T-cell (primary cell): ENCODE results near the gene ARHGAP22. TPM values are rescaled to one million over a fixed set of nuclear protein-coding genes. Genes with fewer than 3 reads are reported as not detected.

Source experiments
- ATAC-seq, 4 experiments: fragments of 200-7000 bp in 3 of 4; fragments of 150-1000 bp in 1 of 4; cut with Tn5 transposase; replicated peaks in 1 of 4; 1 replicate in 3 of 4; 2 replicates in 1 of 4; pipeline ENCODE4 v1.10.0; 2021; ENCODE audit warnings: moderate library complexity in 3 of 4, mild to moderate bottlenecking in 2 of 4, moderate number of reproducible peaks in 1 of 4
- CTCF ChIA-PET, 2 donors: fragments of 300-600 bp; sonication (Branson Sonifier 250); formaldehyde crosslinking; loops; one replicate each; lab custom pipeline; 2022; ENCODE audit warnings: antibody characterized with exemption in 2 of 2; lab: Charles Lee
- POLR2A ChIA-PET, 2 donors: fragments of 300-600 bp; sonication (Branson Sonifier 250); formaldehyde crosslinking; loops; one replicate each; lab custom pipeline; 2022; ENCODE audit warnings: antibody characterized with exemption in 2 of 2; lab: Charles Lee
- DNase-seq, 35 experiments: peaks; one replicate each; pipeline versions ENCODE4 v3.0.0 to v3.0.0-alpha.2; 2013 to 2023
- H3K27ac ChIP-seq: one replicate; pipeline ENCODE4 v1.5.1; 2013; ENCODE audit warnings: low read length
- H3K27me3 ChIP-seq, 2 experiments: replicated peaks in 1 of 2; 1 replicate in 1 of 2; 2 replicates in 1 of 2; pipeline versions ENCODE4 v1.6.1 to v1.7.0; 2013; ENCODE audit warnings: low read length in 1 of 2, mixed read lengths in 1 of 2; ENCODE audit not compliant: control insufficient read depth in 2 of 2, insufficient read depth in 2 of 2; ENCODE audit errors: extremely low read depth in 1 of 2
- H3K36me3 ChIP-seq, 2 donors: 1 replicate in 1 of 2; 2 replicates in 1 of 2; pipeline versions ENCODE4 v1.6.1 to v1.7.0; 2013; ENCODE audit warnings: low read length in 1 of 2; ENCODE audit not compliant: control insufficient read depth in 2 of 2, insufficient read depth in 1 of 2; ENCODE audit errors: extremely low read depth in 1 of 2
- H3K4me1 ChIP-seq, 2 experiments: 1 replicate in 1 of 2; 2 replicates in 1 of 2; pipeline versions ENCODE4 v1.6.1 to v1.7.0; 2013; ENCODE audit warnings: low read length in 2 of 2, mixed read lengths in 1 of 2; ENCODE audit not compliant: insufficient read depth in 2 of 2, control insufficient read depth in 1 of 2; ENCODE audit errors: extremely low read depth in 1 of 2
- H3K4me3 ChIP-seq, 2 donors: 1 replicate in 1 of 2; 2 replicates in 1 of 2; pipeline versions ENCODE4 v1.5.1 to v1.7.0; 2013; ENCODE audit warnings: mild to moderate bottlenecking in 2 of 2, low read length in 1 of 2, moderate library complexity in 1 of 2; ENCODE audit not compliant: control insufficient read depth in 1 of 2; ENCODE audit errors: extremely low read depth in 1 of 2
- H3K9me3 ChIP-seq: 2 replicates; pipeline ENCODE4 v1.7.0; 2013
- H3K27ac Mint-ChIP-seq, 2 donors: one replicate each; pipeline ENCODE4 v1.8.0; 2020 to 2021; ENCODE audit warnings: mild to moderate bottlenecking in 2 of 2, mixed read lengths in 2 of 2
- H3K27me3 Mint-ChIP-seq, 2 donors: one replicate each; pipeline ENCODE4 v1.8.0; 2021 to 2022; ENCODE audit warnings: mixed read lengths in 2 of 2
- H3K36me3 Mint-ChIP-seq: one replicate; pipeline ENCODE4 v1.8.0; 2021; ENCODE audit warnings: mixed read lengths
- H3K4me1 Mint-ChIP-seq, 3 donors: one replicate each; pipeline ENCODE4 v1.8.0; 2020 to 2022; ENCODE audit warnings: mixed read lengths in 3 of 3, mild to moderate bottlenecking in 1 of 3
- H3K4me3 Mint-ChIP-seq, 3 donors: one replicate each; pipeline ENCODE4 v1.8.0; 2020 to 2022; ENCODE audit warnings: mild to moderate bottlenecking in 3 of 3, mixed read lengths in 3 of 3, moderate library complexity in 3 of 3
- H3K9me3 Mint-ChIP-seq, 3 donors: one replicate each; pipeline ENCODE4 v1.8.0; 2020 to 2022; ENCODE audit warnings: mixed read lengths in 3 of 3
- WGBS: methylation state at CpG from one replicate; pipeline ENCODE4 v1.1.5; 2013; ENCODE audit warnings: missing lambda C conversion rate; ENCODE audit not compliant: insufficient coverage; 5-methylcytosine and 5-hydroxymethylcytosine counted together
- total RNA-seq, 35 experiments: library from RNA in 6 of 35; stranded (reverse) in 6 of 35; fragments of 120-200 nt in 1 of 35; gene quantifications; one replicate each; pipeline versions ENCODE4 v1.2.1 to v1.2.4 and lab custom pipeline; 2013 to 2026

The ARHGAP22 gene
- total RNA-seq, 5 donors from 2014 or later (not counting 1 experiment from before 2014, with no cell fraction given), result 0.33 to 2.2 (median 0.60) TPM

DNA sequence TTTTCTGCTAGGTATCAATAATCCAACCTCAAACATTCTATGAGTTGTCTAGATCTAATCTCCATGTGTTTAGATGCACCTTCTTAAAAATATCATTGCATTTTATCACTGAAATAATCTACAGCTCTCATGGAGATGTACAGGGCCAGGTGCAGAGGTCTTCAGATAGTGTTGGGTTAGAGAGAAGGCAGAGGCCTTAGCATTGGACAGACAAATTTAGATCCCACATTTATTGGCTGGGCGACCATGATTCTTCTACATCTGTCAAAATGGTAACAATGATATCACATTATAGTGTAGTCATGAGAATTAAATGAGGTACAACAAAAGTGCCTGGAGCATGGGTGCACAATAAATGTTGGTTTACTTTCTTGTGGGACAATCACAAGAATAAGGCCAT, 3.1 kb downstream of the ARHGAP22 start:
- peaks cover 4 to 8% (median 7%) of the 10 kb centered on the region in 3 donors for H3K4me1 Mint-ChIP-seq
- H3K4me3 Mint-ChIP-seq, result no peak overlapping the region
- H3K36me3 Mint-ChIP-seq, result no peaks in the 10 kb centered on the region
- ChIA-PET CTCF (interaction anchor here in 1 of 2 donors (0.7 kb wide), 1 partner anchor 141 kb away, joined by 3 read pairs; no protein-coding TSS in a partner anchor), POLR2A (no interaction called here)
- WGBS, result no CpG with 5 or more reads among the region's 1 CpG
- no peak for ATAC-seq
- peaks cover 27 to 32% of the 10 kb centered on the region in 2 donors for H3K27me3 Mint-ChIP-seq
- Histone ChIP-seq H3K27ac (no peak overlapping the region), H3K27me3 (peaks cover 8 to 35% of the 10 kb centered on the region in 2 experiments), H3K4me3 (no peak overlapping the region), H3K9me3 (no peaks in the 10 kb centered on the region), H3K36me3 (no peaks in the 10 kb centered on the region), H3K4me1 (peaks cover 0 to 3% of the 10 kb centered on the region in 2 experiments)
- H3K27ac Mint-ChIP-seq, result no peak overlapping the region
- H3K9me3 Mint-ChIP-seq, result no peaks in the 10 kb centered on the region
- no peak for DNase-seq

DNA sequence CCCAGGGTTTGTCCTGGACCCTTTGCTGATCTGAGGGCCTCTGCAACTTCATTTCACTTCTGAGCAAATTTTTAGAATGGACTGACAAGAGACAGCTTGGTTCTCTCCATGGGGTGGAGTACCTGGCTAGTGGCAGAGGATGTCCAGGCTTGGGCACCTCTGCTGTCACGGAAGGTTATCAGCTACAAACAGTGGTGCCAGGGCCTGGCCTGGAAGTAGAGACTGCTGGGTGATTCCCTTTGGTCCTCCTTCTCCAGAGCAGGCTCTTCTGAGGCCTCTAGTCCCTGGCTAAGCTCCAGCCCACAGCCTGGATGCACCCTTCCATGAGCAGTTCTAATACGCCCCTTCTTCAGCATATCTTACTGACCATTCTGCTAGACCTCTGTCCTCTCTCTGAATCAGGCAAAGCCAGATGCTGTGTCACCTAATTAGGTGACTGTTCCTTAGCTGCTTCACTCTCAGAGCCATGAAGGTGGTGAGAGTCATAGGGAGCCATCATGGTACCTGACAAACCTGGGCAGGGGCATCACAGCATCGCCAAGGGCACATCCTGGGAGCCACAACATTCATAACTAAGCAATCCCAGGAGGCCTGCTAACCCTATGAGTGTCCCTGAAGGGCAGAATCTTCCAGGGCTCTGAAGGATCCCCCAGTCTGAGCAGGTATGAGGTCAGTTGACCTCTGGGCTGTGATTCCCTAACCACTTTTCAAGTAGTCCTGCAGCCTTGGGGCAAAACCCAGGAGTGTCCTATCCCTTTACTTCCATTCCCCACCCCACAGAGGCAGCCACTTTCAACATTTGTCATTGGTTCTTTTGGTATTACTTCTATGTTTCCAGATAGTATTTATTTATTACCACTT, 4.0 kb downstream of the ARHGAP22 start:
- Mint-ChIP-seq H3K4me1 (peaks cover 4 to 8% (median 7%) of the 10 kb centered on the region in 3 donors), H3K9me3 (no peaks in the 10 kb centered on the region), H3K27me3 (peaks cover 18 to 24% of the 10 kb centered on the region in 2 donors), H3K4me3 (no peak overlapping the region), H3K36me3 (no peaks in the 10 kb centered on the region), H3K27ac (no peak overlapping the region)
- Histone ChIP-seq H3K4me3 (no peak overlapping the region), H3K27me3 (peaks cover 6 to 26% of the 10 kb centered on the region in 2 experiments), H3K4me1 (peaks cover 0 to 3% of the 10 kb centered on the region in 2 experiments), H3K9me3 (no peaks in the 10 kb centered on the region), H3K36me3 (no peaks in the 10 kb centered on the region), H3K27ac (no peak overlapping the region)
- CTCF ChIA-PET, result no interaction called here
- POLR2A ChIA-PET, result interaction anchor here in 1 of 2 donors (0.7 kb wide), 1 partner anchor 397 kb away, joined by 3 read pairs; no protein-coding TSS in a partner anchor
- no peak for ATAC-seq
- DNase-seq, result no peak
- 66% methylated on average over 2 of the region's 3 CpGs for WGBS

DNA sequence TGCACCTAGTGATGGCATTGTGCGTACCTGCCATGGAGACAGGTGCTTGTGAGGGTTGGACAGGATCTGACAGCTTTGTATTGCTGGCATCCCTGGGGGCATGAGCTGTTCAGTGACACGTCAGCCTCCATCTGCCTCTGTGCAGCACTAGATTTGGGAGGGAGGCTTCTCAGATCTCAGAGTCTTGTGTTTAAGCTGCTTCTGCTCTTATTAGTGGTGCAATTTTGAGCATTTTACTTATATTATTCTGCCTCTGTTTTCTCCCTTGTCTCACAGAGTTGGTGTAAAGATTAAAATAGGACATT, 5.1 kb downstream of the ARHGAP22 start:
- H3K4me1 Mint-ChIP-seq, result peaks cover 0 to 2% (median 0%) of the 10 kb centered on the region in 3 donors
- peaks cover 6 to 19% of the 10 kb centered on the region in 2 experiments for H3K27me3 ChIP-seq
- no peaks in the 10 kb centered on the region for H3K9me3 Mint-ChIP-seq
- DNase-seq (no peak), ATAC-seq (no peak)
- H3K4me3 Mint-ChIP-seq, result no peak overlapping the region
- no peak overlapping the region for H3K4me3 ChIP-seq
- no peak overlapping the region for H3K27ac Mint-ChIP-seq
- peaks cover 10 to 20% of the 10 kb centered on the region in 2 donors for H3K27me3 Mint-ChIP-seq
- CTCF ChIA-PET, result no interaction called here
- no peaks in the 10 kb centered on the region for H3K9me3 ChIP-seq
- POLR2A ChIA-PET, result no interaction called here
- H3K36me3 ChIP-seq, result no peaks in the 10 kb centered on the region
- peaks cover 0 to 2% of the 10 kb centered on the region in 2 experiments for H3K4me1 ChIP-seq
- 88% methylated on average over 2 of the region's 2 CpGs for WGBS
- no peaks in the 10 kb centered on the region for H3K36me3 Mint-ChIP-seq
- no peak overlapping the region for H3K27ac ChIP-seq

DNA sequence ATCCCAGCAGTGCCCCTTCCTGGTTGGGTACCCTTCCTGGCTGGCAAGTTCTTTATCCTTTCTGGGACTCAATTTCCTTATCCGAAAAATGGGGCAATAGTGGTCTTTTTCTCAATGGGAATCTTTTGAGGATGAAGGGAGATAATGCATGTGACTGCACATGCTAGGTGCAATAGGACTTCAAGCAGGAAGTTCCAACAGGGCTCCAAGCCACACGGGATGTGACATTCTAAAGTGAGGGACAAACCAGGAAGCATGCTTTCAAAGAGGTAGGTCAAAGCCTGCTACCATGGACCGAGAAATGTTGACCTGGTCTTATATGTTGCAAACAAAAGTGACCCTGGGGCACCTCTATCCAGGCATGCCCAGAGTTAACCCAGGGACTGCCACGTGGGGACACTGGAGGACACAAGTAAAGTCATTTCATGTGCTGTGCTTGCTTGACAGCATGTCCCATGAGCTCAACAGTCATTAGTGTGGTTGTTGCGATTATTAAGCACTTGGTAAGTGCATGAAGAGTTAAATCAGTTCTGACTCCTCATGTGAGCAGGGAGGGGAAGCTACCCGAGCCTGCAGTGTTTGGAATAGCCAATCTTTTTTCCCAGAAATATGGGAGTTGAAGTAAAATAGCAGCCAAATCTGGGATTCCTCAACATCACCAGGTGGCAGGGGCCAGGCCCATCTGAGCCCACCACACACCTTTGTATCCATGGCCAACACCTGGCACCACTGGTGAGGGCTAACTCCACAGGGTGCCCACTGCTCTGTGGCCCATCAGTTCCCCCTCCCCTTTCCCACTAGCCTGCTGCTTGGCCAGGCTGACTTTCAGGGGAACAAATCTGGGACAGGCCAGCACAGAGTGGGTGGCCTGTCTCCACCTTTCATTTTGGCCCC, 5.7 kb downstream of the ARHGAP22 start:
- Histone ChIP-seq H3K36me3 (no peaks in the 10 kb centered on the region), H3K27me3 (peaks cover 4 to 16% of the 10 kb centered on the region in 2 experiments), H3K4me1 (no peaks in the 10 kb centered on the region), H3K27ac (no peak overlapping the region), H3K9me3 (no peaks in the 10 kb centered on the region), H3K4me3 (no peak overlapping the region)
- ATAC-seq, result no peak
- ChIA-PET CTCF (no interaction called here), POLR2A (no interaction called here)
- Mint-ChIP-seq H3K9me3 (no peaks in the 10 kb centered on the region), H3K27me3 (peaks cover 7 to 15% of the 10 kb centered on the region in 2 donors), H3K36me3 (no peaks in the 10 kb centered on the region), H3K4me3 (no peak overlapping the region), H3K27ac (no peak overlapping the region), H3K4me1 (no peaks in the 10 kb centered on the region)
- no peak for DNase-seq
- 80% methylated on average over 6 of the region's 6 CpGs for WGBS

DNA sequence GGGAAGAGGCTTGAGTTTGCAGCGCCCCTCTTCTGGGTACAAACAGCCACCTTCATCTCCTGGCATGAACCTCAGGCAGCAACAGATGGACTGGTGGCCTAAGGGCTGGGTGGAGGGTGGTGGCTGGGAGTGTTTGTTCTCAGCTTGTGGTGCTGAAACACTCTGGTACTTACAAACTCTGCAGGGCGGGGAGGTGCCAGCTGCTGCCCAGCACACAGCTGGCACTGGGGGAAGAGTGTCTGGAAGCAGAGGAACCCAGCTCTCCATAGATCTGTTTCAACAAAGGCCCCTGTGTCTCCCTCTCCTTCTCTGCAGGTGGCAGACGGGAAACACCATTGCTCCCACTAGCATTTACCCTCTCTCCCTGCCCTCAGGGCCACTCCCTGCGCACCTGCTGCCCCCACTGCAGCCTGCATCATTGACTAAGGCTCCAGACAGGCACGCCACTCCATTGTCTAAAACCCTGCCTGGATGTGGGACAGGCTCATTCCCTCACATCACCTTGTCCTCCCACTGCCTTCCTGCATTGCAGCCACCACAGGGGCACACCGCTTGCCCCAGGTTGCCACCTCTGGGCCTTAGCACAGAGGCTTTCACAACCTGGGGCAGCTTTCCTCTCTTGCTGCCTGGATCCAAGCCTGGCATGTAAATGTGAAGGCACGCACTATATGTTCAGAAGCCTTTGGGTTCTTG, 6.5 kb downstream of the ARHGAP22 start:
- ATAC-seq (no peak), DNase-seq (no peak)
- POLR2A ChIA-PET, result no interaction called here
- no peaks in the 10 kb centered on the region for H3K4me1 Mint-ChIP-seq
- H3K9me3 ChIP-seq, result no peaks in the 10 kb centered on the region
- no peaks in the 10 kb centered on the region for H3K36me3 Mint-ChIP-seq
- no peak overlapping the region for H3K4me3 Mint-ChIP-seq
- 87% methylated on average over 6 of the region's 7 CpGs for whole genome bisulfite sequencing
- H3K27ac ChIP-seq, result no peak overlapping the region
- peaks cover 1 to 9% of the 10 kb centered on the region in 2 donors for H3K27me3 Mint-ChIP-seq
- CTCF ChIA-PET, result no interaction called here
- no peaks in the 10 kb centered on the region for H3K4me1 ChIP-seq
- no peaks in the 10 kb centered on the region for H3K9me3 Mint-ChIP-seq
- H3K4me3 ChIP-seq, result no peak overlapping the region
- no peaks in the 10 kb centered on the region for H3K36me3 ChIP-seq
- peaks cover 0 to 11% of the 10 kb centered on the region in 2 experiments for H3K27me3 ChIP-seq
- no peak overlapping the region for H3K27ac Mint-ChIP-seq

DNA sequence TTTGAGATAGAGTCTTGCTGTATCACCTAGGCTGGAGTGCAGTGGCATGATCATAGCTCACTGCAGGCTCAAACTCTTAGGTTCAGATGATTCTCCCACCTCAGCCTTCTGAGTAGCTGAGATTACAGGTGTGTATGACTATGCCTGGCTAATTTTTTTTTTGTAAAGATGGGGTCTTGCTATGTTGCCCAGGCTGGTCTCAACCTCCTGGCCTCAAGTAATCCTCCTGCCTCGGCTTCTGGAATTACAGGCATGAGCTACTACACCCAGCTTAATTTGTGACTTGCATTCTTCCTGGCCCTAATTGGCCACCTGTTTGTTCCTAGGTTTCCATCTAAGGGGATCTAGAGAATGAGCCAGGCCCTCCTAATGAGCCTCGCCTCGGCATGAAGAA, 9.3 kb downstream of the ARHGAP22 start:
- H3K4me3 ChIP-seq, result no peak overlapping the region
- no peak for ATAC-seq
- no peak for DNase-seq
- POLR2A ChIA-PET, result no interaction called here
- H3K9me3 Mint-ChIP-seq, result no peaks in the 10 kb centered on the region
- H3K27me3 Mint-ChIP-seq, result peaks cover 7 to 9% of the 10 kb centered on the region in 2 donors
- H3K9me3 ChIP-seq, result no peaks in the 10 kb centered on the region
- no peak overlapping the region for H3K27ac ChIP-seq
- H3K4me1 Mint-ChIP-seq, result no peaks in the 10 kb centered on the region
- 57% methylated on average over 1 of the region's 3 CpGs for WGBS
- no peak overlapping the region for H3K4me3 Mint-ChIP-seq
- CTCF ChIA-PET, result no interaction called here
- H3K36me3 ChIP-seq, result no peaks in the 10 kb centered on the region
- H3K4me1 ChIP-seq, result no peaks in the 10 kb centered on the region
- H3K27ac Mint-ChIP-seq, result no peak overlapping the region
- peaks cover 0 to 10% of the 10 kb centered on the region in 2 experiments for H3K27me3 ChIP-seq
- H3K36me3 Mint-ChIP-seq, result no peaks in the 10 kb centered on the region
